Measurements from ENCODE around the gene MAST3. TPM values are rescaled to one million over a fixed set of nuclear protein-coding genes. Genes with fewer than 3 reads are reported as not detected.

The MAST3 gene
- total and polyA plus RNA-seq, 2 of the 13 experiments (the other 11 are each of a cell fraction or from before 2014, with no cell fraction given) = 4.1 to 4.6 TPM

DNA sequence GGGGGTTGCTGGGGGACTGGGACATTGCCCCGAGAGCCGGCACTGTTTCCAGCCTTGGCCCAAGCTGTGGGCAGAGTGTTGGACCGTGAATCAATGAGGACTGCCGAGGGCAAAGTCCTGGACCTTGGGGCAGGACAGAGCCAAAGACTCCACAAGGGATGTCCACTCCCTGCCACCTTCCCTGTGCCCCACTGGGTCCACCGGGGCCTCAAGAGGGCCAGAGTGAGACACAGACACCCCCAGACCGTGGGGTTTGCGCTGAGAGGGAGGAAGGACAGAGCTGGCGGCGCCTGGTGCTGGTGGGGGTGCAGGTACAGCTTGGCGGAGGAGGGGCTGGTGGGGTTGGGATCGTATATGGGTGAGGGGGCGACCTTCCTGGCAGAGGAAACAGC is 11.8 kb downstream of the MAST3 start (continued):
- TF ChIP-seq, protein P1, sequence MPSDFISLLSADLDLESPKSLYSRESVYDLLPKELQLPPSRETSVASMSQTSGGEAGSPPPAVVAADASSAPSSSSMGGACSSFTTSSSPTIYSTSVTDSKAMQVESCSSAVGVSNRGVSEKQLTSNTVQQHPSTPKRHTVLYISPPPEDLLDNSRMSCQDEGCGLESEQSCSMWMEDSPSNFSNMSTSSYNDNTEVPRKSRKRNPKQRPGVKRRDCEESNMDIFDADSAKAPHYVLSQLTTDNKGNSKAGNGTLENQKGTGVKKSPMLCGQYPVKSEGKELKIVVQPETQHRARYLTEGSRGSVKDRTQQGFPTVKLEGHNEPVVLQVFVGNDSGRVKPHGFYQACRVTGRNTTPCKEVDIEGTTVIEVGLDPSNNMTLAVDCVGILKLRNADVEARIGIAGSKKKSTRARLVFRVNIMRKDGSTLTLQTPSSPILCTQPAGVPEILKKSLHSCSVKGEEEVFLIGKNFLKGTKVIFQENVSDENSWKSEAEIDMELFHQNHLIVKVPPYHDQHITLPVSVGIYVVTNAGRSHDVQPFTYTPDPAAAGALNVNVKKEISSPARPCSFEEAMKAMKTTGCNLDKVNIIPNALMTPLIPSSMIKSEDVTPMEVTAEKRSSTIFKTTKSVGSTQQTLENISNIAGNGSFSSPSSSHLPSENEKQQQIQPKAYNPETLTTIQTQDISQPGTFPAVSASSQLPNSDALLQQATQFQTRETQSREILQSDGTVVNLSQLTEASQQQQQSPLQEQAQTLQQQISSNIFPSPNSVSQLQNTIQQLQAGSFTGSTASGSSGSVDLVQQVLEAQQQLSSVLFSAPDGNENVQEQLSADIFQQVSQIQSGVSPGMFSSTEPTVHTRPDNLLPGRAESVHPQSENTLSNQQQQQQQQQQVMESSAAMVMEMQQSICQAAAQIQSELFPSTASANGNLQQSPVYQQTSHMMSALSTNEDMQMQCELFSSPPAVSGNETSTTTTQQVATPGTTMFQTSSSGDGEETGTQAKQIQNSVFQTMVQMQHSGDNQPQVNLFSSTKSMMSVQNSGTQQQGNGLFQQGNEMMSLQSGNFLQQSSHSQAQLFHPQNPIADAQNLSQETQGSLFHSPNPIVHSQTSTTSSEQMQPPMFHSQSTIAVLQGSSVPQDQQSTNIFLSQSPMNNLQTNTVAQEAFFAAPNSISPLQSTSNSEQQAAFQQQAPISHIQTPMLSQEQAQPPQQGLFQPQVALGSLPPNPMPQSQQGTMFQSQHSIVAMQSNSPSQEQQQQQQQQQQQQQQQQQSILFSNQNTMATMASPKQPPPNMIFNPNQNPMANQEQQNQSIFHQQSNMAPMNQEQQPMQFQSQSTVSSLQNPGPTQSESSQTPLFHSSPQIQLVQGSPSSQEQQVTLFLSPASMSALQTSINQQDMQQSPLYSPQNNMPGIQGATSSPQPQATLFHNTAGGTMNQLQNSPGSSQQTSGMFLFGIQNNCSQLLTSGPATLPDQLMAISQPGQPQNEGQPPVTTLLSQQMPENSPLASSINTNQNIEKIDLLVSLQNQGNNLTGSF (CRISPR knock-in tag; IDR thresholded peaks at IDR 0.05) = no peak
- TF ChIP-seq ZBTB34 (CRISPR knock-in tag; IDR thresholded peaks at IDR 0.05) (no peak), ZNF569 (CRISPR knock-in tag; IDR thresholded peaks at IDR 0.05; ENCODE audit: borderline replicate concordance) (no peak), MAFK (conservative IDR thresholded peaks at IDR 0.05 in 1 of 2, IDR thresholded peaks at IDR 0.05 in 1 of 2; ENCODE audit: low read length in 2 of 2) (no peak), TFDP1 (CRISPR knock-in tag; IDR thresholded peaks at IDR 0.05; ENCODE audit: borderline replicate concordance) (no peak), NONO (IDR thresholded peaks at IDR 0.05) (no peak), NONO (CRISPR knock-in tag; conservative IDR thresholded peaks at IDR 0.05) (no peak; the same call in 1 of the 2 replicates), HHEX (CRISPR knock-in tag; IDR thresholded peaks at IDR 0.05) (no peak), RNF2 (conservative IDR thresholded peaks at IDR 0.05; ENCODE audit: low read depth) (0 out of 2 replicates have a peak, but pooled peaks have one; percentile 15), ARNT (IDR thresholded peaks at IDR 0.05) (no peak), NFE2L1 (CRISPR knock-in tag; IDR thresholded peaks at IDR 0.05; ENCODE audit: borderline replicate concordance) (no peak), ZNF235 (CRISPR knock-in tag; IDR thresholded peaks at IDR 0.05; ENCODE audit: borderline replicate concordance) (no peak), ZNF292 (CRISPR knock-in tag; IDR thresholded peaks at IDR 0.05; ENCODE audit: borderline replicate concordance, low read depth) (0 out of 2 replicates have a peak, but pooled peaks have one; percentile 46), ZMAT3 (CRISPR knock-in tag; conservative IDR thresholded peaks at IDR 0.05) (no peak; the same call in 1 of the 2 replicates), ESRRA (CRISPR knock-in tag; IDR thresholded peaks at IDR 0.05; ENCODE audit: low read depth) (peak; percentile 90; the same call in 1 of the 2 replicates), PAWR (CRISPR knock-in tag; IDR thresholded peaks at IDR 0.05; ENCODE audit: borderline replicate concordance) (no peak), MXD1 (CRISPR knock-in tag; IDR thresholded peaks at IDR 0.05) (no peak), ZNF451 (CRISPR knock-in tag; IDR thresholded peaks at IDR 0.05) (no peak; the same call in 1 of the 2 replicates), IKZF5 (CRISPR knock-in tag; IDR thresholded peaks at IDR 0.05) (no peak), ZNF280B (CRISPR knock-in tag; IDR thresholded peaks at IDR 0.05; ENCODE audit: borderline replicate concordance) (peak; percentile 80; the same call in 1 of the 2 replicates)

Data from HepG2 (cell line).